Erythroblast (primary cell): ENCODE data around the gene SPATS2.
A peak's percentile ranks its signal among the peaks of the same experiment; 100 is the strongest.

Experiments
- DNase-seq, 2 experiments: peaks; one replicate each; lab custom pipeline; 2025; lab: John Stamatoyannopoulos, UW
- GATA1 ChIP-seq: IDR thresholded peaks from 2 replicates; pipeline ENCODE4 v1.6.1; 2011; ENCODE audit warnings: low read depth, mild to moderate bottlenecking, control low read depth, low read length, moderate library complexity
- POLR2A ChIP-seq: IDR thresholded peaks from 2 replicates; pipeline ENCODE4 v1.6.1; 2011; ENCODE audit warnings: mild to moderate bottlenecking, low read length

SPATS2 gene

DNA sequence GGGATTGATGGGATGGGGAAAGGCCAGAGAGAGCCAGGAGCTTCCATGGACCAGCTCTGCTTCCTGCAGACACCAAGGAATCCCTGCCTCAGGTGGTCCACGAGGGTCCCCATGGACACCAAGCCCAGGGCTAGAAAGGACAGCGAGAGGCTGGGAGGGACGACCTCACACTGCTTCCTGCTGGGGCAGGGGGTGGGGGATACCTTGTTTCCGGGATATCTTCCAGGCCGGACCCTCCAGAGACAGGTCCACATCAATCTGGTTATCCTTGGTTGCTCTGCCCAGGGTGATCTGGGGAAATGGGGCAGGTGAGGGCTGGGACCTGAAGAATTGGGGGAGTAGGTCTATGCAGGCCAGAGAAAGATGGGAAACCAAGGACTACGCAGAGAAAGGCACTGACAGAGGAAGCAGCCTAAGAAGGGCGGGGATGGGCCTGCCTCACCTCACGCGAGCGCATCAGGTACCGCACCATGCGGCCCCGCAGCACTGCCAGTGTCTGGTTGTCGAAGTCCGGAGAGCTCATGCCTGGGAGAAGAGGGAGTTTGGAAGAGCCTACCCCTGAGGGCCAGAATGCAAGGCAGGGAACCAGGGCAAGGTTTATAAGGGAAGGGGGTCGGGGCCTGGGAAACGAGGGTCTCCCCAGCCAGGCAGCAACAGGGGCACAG lies 191.9 kb downstream of the SPATS2 start:
- TF ChIP-seq POLR2A (no peak), GATA1 (no peak)
- DNase-seq, result no peak

DNA sequence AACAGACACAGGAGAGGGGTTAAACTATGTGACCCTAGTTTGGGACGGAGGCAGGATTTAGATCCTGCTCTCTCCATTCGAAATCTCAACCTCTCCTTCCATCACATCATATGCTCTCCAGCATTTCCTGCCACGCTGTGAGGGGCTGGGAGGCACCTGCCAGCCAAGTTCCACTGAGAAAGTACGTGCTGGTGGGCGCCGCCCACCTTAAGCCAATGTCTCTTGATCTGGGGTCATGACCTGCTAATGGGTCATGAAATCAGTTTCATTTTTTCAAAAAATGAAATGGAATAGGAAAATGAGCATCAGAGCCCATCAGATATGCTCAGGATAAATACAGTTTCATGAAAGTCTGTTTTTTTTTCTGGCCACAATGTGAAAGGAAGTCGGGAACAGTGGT lies 193.4 kb downstream of the SPATS2 start:
- DNase-seq, result no peak
- no peak for TF ChIP-seq POLR2A
- no peak for TF ChIP-seq GATA1

DNA sequence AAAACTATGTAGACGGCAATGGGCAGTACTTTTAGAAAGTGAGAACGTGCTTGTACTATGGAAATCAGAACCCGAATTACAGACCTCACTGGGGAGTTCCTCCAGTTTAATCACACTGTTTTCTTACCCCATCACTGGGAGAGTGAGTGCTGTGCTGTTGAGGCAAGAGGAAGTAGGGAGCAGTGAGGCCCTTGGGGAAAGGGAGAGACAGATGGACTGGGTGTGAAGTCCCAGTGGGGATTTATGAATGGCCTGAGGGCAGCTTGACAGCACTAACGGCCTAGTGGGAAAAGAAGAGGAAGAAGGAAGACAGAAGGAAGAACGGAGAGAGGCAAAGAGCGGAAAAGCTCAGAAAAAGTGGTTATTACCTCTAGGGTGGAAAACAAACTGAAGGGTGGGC lies 195.0 kb downstream of the SPATS2 start:
- no peak for TF ChIP-seq POLR2A
- no peak for TF ChIP-seq GATA1
- no peak for DNase-seq

DNA sequence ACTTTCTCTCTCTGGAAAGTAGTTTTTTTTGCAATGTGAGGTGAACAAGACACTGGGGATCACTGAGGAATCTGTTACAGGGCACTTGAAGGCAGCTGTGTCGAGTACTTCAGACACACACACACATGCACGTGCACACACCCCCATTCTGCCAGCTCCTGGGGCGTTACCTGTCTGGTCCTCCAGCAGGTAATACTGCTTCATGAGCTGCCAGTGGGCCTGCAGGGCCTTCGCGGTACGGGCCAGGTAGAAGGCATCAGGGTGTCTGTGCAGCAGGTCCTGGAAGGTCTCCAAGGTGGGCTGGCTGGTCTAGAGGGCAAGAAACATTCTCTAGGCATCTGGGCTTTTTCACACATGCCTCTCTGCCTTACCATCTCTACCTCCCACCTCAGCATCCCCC lies 195.6 kb downstream of the SPATS2 start:
- DNase-seq, result no peak
- TF ChIP-seq POLR2A, result no peak
- no peak for TF ChIP-seq GATA1

DNA sequence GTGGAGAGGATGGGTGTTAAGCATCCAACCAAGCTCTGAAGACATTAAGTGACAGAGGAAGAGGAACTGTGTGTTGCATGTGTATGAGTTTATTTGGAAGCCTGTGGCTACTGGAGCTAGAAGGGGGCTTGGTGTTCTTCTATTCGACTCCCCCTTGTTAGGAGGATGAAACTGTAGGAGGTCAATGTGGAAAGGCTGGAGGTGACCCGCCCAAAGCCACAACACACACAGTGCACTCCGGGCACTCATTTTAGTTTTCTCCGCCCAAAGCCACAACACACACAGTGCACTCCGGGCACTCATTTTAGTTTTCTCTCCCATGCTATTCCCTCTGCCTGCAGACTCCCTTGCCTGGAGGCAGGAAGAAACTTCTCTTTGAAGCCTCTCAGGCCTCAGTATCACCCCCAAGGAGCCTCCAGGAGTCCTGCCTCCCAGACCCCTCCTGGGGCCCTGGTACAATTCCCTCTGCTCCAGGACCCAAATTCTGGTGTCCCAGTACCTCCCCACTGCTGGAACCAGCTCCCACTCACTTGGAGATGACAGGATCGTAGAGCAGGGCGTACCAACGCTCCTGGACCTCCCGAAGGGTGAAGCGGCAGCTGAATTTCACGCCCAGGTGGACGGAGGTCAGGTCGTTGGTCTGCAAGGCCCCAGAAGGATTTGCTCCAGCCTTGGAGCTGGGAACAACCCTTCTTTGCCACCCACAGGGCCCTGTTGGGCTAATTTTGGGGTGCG lies 196.9 kb downstream of the SPATS2 start:
- TF ChIP-seq POLR2A (no peak), GATA1 (no peak)
- no peak for DNase-seq

DNA sequence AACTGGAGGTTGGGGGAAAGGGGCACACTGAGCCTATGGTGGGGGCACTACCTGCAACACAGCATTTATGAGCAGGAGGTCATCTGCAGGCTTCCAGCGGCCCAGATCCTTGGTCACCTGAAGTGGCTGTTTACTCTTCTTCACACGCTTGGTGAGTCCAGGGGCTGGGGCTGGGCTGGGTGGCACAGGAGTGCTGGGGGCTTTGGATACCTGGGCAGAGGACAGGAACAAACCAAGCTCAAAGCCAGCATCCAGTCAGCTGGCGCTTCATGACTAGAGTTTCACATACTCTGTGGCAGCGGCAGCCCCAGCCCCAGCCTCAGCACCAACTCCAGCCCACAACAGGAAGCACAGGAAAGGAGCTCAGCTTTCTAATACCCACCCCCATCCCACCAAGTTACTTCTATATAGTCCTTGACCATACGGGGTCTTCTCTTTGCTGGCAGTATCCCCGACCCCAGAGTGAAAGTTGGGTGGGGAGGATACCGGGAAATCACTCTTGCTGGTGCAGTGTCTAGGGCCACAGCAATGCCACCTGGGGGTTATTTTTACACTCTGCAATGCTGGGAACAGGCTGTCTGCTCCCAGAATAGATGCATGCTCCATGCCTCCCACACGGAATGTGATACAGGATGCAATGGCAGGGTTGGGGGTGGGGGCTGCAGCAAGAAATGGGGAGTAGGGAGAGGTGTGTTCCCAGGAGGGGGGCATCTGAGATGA lies 197.6 kb downstream of the SPATS2 start:
- DNase-seq, result no peak
- no peak for TF ChIP-seq GATA1
- no peak for TF ChIP-seq POLR2A

DNA sequence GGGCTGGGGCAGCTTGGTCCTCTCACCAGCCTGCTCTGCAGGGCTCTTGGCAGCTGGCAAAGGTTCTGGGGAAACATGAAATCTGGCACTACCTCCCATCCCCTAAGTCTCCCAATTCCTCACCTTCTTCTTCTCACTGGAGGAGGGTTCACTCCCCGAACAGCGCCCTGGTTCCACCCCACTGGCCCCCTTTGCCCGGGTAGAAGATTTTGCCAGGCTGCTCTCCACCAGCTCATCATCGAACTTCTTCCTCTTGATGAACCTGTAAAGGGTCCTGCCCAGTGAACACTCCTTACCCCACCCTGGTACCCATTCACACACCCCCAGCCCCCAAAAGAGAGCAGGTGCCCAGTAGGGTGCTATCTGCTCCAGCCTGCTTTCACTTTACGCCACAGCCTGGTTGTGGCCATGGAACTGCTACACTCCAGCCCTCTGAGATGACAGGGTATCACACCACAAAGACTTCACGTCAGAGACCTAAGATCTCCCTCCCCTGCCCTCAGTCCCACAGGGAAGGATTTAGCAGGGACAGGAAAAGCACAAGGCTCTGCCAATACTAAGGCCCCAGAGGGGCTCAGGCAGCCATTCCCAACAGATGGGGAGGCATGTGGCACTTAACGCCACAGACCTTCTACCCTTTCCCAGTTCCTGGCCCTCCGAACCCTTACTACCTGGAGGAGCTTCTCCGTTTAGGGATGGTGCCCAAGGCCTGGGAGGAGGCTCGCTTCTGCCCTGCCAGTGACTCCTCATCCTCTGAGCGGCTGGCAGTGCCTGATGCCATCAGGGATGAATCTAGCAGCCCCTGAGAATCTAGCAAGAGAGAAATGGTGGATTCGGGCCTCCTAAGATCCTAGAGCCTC lies 198.4 kb downstream of the SPATS2 start:
- TF ChIP-seq POLR2A (no peak), GATA1 (no peak)
- DNase-seq, result no peak

DNA sequence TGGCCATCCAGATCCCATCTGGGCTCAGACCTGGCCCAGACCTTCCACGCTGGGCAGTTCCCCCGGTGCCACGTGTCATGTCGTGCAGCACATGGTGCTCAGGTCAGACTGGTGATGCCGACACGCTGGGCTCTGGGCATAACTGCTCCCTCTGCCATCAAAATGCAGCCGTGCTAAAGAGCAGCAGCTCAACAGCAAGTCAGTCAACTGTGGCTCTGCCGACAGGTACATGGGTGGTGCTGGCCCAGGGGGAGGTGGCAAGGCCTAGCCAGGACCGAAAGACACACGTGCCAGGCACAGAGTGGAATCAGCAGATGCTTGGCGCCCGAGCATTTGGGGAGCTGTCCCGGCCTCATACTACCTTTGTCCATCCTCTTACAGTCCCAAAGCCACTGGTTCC lies 199.1 kb downstream of the SPATS2 start:
- DNase-seq, result no peak
- TF ChIP-seq POLR2A (no peak), GATA1 (no peak)

DNA sequence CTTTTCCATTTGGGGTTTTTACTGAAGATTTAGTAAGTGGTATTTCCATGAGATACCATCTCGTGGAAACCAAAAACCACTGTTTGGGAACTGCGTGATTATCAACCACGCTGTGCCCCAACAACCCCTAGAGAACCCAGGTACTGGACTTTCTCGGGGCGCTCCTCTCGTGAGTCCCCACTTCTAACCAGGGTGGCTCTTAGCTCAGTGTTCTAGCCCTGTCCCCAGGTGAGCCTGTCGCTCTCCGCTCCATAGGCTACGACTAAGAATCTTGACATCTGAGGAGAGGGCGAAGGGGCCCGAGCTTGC lies 200.0 kb downstream of the SPATS2 start:
- DNase-seq, result no peak

DNA sequence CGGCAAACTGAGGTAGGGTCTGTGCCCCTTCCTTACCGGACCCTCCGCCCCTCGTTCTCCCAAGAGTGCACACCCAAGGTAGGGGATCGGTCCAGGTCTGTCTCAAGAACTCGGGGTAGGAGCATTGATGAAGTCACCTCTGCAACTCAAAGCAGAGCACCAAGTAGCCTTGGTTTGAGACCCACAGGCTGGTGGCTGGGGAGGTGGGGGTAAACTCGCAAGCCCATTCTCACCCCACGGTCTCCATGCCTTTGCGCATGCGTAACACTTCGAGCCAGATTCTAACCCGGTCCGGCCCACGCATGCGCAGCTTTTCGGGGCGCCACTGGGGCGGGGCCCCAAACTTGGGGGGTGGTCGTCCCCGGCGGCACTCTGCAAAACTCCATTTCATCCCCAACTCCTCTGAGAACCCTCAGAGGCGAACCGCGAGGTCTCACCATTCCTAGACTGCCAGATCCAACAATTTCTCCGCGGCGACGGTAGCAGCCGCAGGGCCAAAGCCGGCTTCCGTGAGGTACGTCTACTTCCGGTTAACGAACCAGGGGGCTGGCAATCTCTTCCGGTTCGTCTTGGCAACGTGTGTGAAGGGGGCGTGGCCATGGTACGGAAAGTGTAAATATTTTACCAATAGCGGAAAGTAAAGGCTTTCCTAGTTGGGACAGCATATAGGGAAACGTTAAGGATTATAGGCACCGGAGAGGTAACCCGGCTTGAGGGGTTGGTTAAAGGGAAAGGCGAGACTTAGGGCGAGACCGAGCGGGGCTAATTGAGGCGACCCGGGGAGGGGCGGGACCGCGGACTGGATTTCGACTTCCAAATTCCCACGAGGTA lies 200.6 kb downstream of the SPATS2 start, which contains the start of gene MCRS1:
TSS of gene MCRS1 (minus strand) at position 532 of the 831 bp plus-strand sequence. CDS start 1,411 bp downstream, outside the sequence.
- peak; percentile 94 for DNase-seq
- TF ChIP-seq GATA1 (no peak), POLR2A (peak; percentile 93)

More for the DNA sequence above, 200.0 kb downstream of the SPATS2 start:
- no peak for TF ChIP-seq GATA1
- no peak for TF ChIP-seq POLR2A

DNA sequence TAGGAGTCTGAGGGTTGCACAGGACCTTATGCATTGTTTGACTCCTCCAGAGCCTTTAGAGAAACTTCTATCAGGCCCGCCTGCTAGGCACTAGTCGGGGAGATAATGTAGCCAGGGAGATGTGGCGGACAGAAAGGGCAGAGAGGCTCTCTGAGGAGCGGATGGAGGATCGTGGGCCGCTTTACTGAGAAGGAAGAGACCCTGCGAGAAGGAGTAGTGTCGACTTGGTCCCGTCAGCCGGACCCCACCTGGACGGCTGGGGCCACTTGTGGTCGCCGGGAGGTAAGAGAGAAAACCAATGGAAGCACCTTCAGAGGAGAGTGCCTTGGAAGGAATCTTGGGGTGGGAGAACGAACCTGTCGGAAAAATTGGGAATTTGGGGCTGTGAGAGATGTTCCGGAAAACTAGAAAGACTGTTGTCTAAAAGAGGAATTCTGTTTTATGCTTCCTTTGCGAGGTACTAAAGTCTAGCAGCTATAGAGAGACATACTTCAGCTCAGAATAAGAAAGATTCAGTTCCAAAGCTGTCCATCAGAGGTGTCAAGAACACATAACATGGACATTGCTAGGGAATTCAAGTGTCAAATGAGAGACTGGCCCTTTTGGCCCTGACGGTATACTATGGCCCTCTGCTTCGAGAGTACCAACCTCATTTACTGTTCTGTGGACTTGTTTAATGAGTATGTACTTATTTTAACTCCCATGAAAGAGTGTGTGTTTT lies 201.3 kb downstream of the SPATS2 start:
- peak; percentile 47 to 75 for DNase-seq
- TF ChIP-seq POLR2A (no peak), GATA1 (no peak)
